HL-60 (cell line): Measurements from ENCODE around the gene TMEM182.

Source experiments
- DNase-seq, 2 experiments: peaks; one replicate each; pipeline ENCODE4 v3.0.0-alpha.2; 2010 to 2020; ENCODE audit warnings: low read depth in 1 of 2, low spot score in 1 of 2
- H3K27ac ChIP-seq: fragments of 250-450 bp; sonication (Bioruptor Pico); replicated peaks from 2 replicates; pipeline ENCODE4 v1.5.1; 2020; ENCODE audit warnings: mild to moderate bottlenecking, moderate library complexity
- H3K27me3 ChIP-seq: fragments of 250-450 bp; sonication (Bioruptor Pico); 2 replicates; pipeline ENCODE4 v1.5.1; 2021; ENCODE audit warnings: mild to moderate bottlenecking, moderate library complexity; ENCODE audit not compliant: insufficient read depth, poor library complexity, severe bottlenecking
- H3K4me3 ChIP-seq: replicated peaks from 2 replicates; pipeline ENCODE4 v1.5.1; 2011; ENCODE audit warnings: mild to moderate bottlenecking, control low read depth, low read length; ENCODE audit not compliant: insufficient read depth
- GABPA ChIP-seq: IDR thresholded peaks from 2 replicates; pipeline ENCODE4 v1.6.1; 2012; ENCODE audit warnings: low read depth
- POLR2AphosphoS5 ChIP-seq: IDR thresholded peaks from 2 replicates; pipeline ENCODE4 v1.6.1; 2012; ENCODE audit warnings: low read depth
- SPI1 ChIP-seq: IDR thresholded peaks from 2 replicates; pipeline ENCODE4 v1.6.1; 2012; ENCODE audit warnings: low read depth, mild to moderate bottlenecking, borderline replicate concordance
- TF ChIP-seq, protein P1 (sequence below): IDR thresholded peaks from one replicate; pipeline ENCODE4 v1.5.1; 2011; ENCODE audit warnings: low read length, control low read depth, inconsistent platforms; ENCODE audit not compliant: insufficient read depth
- TF ChIP-seq, protein P2 (sequence below): IDR thresholded peaks from 2 replicates; pipeline ENCODE4 v1.6.1; 2012; ENCODE audit warnings: low read depth; ENCODE audit not compliant: insufficient replicate concordance

Gene TMEM182

DNA sequence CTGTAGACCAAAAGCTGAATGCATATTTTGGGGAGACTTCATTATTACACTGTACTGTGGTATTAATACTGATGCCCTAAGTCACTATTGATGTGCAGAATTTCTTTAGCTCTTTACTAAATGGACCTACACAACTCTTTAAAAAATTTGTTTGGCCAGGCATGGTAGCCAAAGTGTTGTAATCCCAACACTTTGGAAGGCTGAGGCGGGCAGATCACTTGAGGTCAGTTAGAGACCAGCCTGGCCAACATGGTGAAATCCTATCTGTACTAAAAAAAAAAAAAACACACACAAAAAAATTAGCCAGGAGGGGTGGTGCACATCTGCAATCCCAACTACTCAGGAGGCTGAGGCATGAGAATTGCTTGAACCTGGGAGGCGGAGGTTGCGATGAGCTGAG lies 6.4 kb downstream of the TMEM182 start:
- no peak for TF ChIP-seq POLR2AphosphoS5
- TF ChIP-seq, protein P1, sequence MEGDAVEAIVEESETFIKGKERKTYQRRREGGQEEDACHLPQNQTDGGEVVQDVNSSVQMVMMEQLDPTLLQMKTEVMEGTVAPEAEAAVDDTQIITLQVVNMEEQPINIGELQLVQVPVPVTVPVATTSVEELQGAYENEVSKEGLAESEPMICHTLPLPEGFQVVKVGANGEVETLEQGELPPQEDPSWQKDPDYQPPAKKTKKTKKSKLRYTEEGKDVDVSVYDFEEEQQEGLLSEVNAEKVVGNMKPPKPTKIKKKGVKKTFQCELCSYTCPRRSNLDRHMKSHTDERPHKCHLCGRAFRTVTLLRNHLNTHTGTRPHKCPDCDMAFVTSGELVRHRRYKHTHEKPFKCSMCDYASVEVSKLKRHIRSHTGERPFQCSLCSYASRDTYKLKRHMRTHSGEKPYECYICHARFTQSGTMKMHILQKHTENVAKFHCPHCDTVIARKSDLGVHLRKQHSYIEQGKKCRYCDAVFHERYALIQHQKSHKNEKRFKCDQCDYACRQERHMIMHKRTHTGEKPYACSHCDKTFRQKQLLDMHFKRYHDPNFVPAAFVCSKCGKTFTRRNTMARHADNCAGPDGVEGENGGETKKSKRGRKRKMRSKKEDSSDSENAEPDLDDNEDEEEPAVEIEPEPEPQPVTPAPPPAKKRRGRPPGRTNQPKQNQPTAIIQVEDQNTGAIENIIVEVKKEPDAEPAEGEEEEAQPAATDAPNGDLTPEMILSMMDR = no peak
- TF ChIP-seq SPI1 = no peak
- Histone ChIP-seq H3K4me3 (no peak overlapping the region), H3K27me3 (no peaks in the 10 kb centered on the region), H3K27ac (no peak overlapping the region)
- no peak for DNase-seq

DNA sequence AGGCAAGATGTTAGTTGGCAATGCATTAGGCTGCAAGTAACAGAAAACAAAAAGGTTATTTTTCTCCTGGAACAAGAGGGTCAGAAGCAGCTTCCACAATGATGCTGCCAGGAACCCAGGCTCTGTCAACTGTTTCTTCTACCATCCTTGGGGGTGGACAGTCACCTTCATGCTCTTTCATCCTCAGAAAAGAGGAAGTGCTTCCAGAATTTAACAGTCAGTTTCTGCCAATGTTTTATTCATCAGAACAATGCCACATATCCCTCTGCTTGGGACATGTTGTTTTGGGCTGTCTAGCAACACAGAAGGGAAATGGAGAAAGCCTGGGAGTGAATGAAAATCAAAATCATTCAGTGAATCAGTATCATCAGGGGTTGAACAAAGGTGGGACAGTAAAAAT lies 7.1 kb downstream of the TMEM182 start:
- no peaks in the 10 kb centered on the region for H3K27me3 ChIP-seq
- no peak for DNase-seq
- H3K27ac ChIP-seq = no peak overlapping the region
- TF ChIP-seq, protein P1 = no peak
- no peak for TF ChIP-seq GABPA
- peak; percentile 90 for TF ChIP-seq SPI1
- no peak overlapping the region for H3K4me3 ChIP-seq

DNA sequence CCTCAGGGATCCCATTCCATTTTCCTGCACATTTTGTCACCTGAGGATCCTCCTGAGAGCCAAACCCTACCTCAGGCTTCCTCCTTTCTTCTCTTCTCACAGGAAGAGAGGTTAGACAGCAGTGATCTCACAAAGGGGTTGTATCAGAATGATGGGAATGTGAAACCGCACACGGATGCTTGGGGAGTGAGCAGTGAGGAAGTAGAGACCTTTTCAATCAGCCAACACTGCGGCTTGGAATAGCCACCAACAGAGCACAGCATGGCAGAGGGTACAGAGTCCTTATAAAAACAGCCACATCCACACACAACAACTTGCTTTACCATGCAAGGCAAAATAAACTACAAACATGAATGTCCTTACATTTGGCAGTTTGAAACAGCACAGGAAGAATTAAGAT lies 8.7 kb downstream of the TMEM182 start:
- Histone ChIP-seq H3K27ac (no peak overlapping the region), H3K27me3 (no peaks in the 10 kb centered on the region), H3K4me3 (no peak overlapping the region)
- DNase-seq = no peak
- TF ChIP-seq, protein P2, sequence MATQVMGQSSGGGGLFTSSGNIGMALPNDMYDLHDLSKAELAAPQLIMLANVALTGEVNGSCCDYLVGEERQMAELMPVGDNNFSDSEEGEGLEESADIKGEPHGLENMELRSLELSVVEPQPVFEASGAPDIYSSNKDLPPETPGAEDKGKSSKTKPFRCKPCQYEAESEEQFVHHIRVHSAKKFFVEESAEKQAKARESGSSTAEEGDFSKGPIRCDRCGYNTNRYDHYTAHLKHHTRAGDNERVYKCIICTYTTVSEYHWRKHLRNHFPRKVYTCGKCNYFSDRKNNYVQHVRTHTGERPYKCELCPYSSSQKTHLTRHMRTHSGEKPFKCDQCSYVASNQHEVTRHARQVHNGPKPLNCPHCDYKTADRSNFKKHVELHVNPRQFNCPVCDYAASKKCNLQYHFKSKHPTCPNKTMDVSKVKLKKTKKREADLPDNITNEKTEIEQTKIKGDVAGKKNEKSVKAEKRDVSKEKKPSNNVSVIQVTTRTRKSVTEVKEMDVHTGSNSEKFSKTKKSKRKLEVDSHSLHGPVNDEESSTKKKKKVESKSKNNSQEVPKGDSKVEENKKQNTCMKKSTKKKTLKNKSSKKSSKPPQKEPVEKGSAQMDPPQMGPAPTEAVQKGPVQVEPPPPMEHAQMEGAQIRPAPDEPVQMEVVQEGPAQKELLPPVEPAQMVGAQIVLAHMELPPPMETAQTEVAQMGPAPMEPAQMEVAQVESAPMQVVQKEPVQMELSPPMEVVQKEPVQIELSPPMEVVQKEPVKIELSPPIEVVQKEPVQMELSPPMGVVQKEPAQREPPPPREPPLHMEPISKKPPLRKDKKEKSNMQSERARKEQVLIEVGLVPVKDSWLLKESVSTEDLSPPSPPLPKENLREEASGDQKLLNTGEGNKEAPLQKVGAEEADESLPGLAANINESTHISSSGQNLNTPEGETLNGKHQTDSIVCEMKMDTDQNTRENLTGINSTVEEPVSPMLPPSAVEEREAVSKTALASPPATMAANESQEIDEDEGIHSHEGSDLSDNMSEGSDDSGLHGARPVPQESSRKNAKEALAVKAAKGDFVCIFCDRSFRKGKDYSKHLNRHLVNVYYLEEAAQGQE = no peak
- no peak for TF ChIP-seq POLR2AphosphoS5
- no peak for TF ChIP-seq GABPA
- no peak for TF ChIP-seq SPI1
- TF ChIP-seq, protein P1 = no peak

DNA sequence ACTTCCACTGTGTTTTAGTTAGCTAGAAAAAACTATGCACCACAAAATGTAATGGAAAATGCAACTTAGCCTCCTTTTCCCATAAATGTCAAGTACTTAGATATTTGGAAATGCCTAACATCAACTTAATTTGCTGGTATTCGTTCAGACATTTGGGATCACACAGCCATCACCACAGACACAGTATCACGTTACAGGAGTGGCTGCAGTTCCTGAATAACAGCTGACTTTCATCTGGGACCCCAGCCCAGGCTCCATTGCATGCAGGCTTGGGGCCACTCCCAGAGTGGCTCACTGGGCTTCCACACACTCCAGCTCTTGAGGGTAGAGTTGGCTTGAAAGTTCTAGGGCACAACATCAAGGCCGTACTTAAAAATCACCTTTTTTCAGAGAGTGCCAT lies 9.3 kb downstream of the TMEM182 start:
- Histone ChIP-seq H3K27me3 (no peaks in the 10 kb centered on the region), H3K4me3 (no peak overlapping the region), H3K27ac (no peak overlapping the region)
- TF ChIP-seq POLR2AphosphoS5 (no peak), SPI1 (no peak), GABPA (no peak)
- TF ChIP-seq, protein P1 = no peak
- TF ChIP-seq, protein P2 = no peak
- no peak for DNase-seq
